ENCODE data around the gene EHMT1.

Gene EHMT1

DNA sequence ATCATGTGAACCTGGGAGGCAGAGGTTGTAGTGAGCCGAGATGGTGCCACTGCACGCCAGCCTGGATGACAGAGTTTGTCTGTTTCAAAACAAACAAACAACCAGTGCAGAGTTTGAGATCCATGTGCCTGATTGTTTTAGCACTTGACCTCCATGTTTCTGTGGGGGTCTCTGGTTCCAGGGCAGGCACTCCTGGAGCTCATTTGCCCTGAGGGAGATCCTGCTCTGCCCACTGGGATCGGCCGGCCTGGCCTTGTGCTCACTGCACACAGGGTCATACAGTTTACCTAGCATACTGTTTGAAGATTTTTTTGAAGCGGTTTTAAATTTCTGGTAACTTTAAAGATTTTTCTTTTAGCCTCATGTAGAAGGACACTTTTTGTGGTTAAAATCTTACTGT lies 78.4 kb downstream of the EHMT1 start:
- H3K27ac ChIP-seq, result no peak overlapping the region
- no peak for TF ChIP-seq ZFX (IDR thresholded peaks at IDR 0.05)
- no peak for TF ChIP-seq CTCF (conservative IDR thresholded peaks at IDR 0.05)

DNA sequence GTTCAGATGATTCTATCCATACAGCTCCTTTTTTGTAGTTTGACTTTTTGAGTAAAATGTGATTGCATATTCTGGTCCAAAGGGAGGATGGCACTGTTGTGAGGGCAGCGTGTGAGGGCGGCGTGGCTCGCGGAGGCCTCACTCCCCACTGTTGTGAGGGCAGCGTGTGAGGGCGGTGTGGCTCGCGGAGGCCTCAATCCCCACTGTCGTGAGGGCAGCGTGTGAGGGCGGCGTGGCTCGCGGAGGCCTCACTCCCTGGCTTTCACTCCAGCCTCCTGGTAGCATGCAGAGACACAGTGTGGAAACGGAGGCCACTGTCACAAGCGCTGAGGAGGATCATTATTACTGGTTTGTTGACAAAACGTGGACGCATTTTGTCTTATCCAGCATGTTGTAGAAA lies 79.0 kb downstream of the EHMT1 start:
- TF ChIP-seq ZFX (IDR thresholded peaks at IDR 0.05) (no peak), CTCF (conservative IDR thresholded peaks at IDR 0.05) (no peak)
- H3K27ac ChIP-seq, result no peak overlapping the region; the same call in 1 of the 2 replicates

DNA sequence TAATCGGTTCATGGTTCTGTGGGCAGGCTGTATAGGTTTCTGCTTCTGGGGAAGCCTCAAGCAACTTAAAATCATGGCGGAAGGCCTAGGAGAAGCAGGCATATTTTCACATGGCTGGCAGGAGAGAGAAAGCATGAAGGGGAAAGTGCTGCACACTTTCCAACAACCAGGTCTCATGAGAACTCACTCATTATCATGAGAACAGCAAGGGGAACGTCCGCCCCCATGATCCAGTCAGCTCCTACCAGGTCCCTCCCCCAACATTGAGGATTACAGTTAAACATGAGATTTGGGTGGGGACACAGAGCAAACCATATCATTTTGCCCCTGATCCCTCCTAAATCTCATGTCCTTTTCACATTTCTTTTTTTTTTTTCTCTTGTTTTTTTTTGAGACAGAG lies 82.1 kb downstream of the EHMT1 start:
- H3K27ac ChIP-seq, result no peak overlapping the region
- TF ChIP-seq ZFX (IDR thresholded peaks at IDR 0.05) (no peak), CTCF (conservative IDR thresholded peaks at IDR 0.05) (no peak)

DNA sequence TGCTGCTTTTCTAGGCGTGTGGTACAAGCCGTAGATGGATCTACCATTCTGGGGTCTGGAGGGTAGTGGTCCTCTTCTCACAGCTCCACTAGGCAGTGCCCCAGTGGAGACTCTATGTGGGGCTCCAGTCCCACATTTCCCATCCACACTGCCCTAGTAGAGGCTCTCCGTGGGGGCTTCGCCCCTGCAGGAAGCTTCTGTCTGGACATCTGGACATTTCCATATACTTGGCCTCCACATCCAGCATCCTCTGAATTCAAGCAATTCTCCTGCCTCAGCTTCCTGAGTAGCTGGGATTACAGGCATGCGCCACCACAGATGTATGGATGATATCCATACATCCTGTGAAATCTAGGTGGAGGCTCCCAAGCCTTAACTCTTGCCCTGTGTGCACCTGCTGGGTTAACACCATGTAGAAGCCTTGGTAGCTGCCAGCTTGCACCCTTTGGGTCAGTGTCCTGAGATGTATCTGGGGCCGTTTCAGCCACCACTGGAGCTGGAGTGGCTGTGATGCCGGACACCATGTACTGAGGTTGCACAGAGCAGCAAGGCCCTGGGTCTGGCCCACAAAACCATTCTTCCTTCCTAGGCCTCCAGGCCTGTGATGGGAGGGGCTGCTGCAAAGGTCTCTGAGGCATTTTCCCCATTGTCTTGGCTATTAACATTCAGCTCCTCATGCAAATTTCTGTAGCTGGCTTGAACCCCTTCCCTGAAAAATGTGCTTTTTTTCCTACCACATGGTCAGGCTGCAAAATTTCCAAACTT lies 84.0 kb downstream of the EHMT1 start:
- H3K27ac ChIP-seq, result no peak overlapping the region
- TF ChIP-seq CTCF (conservative IDR thresholded peaks at IDR 0.05), result no peak

DNA sequence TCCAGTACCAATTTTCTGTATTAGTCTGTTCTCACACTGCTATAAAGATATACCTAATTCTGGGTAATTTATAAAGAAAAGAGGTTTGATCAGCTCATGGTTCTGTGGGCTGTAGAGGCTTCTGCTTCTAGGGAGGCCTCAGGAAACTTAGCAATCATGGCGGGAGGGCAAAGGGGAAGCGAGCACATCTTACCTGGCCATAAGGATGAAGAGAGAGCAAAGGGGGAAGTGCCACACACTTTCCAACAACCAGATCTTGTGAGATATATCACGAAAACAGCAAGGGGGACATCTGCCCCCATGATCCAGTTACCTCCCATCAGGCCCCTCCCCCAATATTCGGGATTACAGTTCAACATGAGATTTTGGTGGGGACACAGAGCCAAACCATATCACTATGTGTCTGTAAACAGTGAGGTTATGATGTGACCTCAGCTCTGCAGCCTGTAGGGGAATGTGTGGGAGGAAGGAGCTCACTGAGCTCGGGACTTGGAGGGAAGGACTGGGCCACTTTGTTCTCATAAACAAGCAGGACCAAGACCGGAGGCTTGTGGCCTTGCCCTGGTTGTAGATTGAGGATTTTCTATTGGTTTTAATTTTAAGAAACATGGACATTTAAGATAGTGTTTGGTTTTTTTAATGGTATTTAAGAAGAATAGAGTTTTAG lies 85.2 kb downstream of the EHMT1 start:
- TF ChIP-seq ZFX (IDR thresholded peaks at IDR 0.05) (no peak), CTCF (conservative IDR thresholded peaks at IDR 0.05) (no peak)
- H3K27ac ChIP-seq, result no peak overlapping the region

DNA sequence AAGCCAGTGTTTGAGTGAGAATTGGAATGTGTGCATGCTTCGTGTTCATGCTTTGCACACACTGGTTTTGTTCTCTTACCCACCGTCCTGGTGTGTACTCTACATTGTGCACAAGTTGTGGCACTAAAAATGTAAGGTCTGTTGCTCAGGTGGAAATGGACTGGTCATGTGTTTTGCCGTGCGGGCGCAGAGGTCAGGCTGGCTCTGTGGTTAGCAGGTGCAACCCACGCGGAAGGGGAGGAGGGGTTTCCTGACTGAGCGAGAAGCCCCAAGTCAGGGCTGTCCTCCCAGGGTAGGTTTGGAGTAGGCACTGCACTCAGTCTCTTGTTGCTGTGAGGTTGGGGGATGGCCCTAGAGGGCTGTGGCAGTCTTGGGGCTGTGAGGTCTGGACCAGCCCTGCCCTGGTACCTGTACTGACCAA lies 86.6 kb downstream of the EHMT1 start:
- TF ChIP-seq ZFX (IDR thresholded peaks at IDR 0.05), result no peak
- TF ChIP-seq CTCF (conservative IDR thresholded peaks at IDR 0.05), result no peak
- no peak overlapping the region for H3K27ac ChIP-seq

DNA sequence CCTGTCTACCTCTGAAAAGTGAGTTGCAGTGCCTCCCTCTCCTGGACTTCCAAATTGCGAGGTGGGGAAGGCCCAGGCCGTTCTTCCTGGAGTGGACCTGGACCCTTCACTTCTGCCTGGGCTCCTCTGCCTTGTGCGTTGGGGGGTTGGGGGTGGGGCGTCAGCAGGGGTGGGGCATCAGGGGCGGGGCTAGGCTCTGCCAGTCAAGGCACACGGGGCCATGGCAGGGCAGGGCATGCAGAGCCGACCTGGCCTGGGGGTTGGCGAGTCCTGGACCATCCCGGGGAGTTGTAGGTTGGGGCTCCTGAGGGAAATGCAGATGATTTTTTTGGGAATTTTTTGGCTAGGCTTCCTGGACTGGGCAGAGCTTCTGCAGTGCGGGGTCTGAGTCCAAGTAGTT lies 87.1 kb downstream of the EHMT1 start:
- TF ChIP-seq ZFX (IDR thresholded peaks at IDR 0.05) (no peak), CTCF (conservative IDR thresholded peaks at IDR 0.05) (no peak)
- no peak overlapping the region for H3K27ac ChIP-seq

Measured in C4-2B (cell line).